HuH-7 (cell line): ENCODE data around the gene SOX5.
"Not testable (repeated sequence)": the region's sequence is repeated elsewhere in the genome, so short reads cannot be mapped to it uniquely, and the experiment has no call there.

Experiments
- DNase-seq: peaks from one replicate; pipeline ENCODE4 v3.0.0; 2011; ENCODE audit warnings: low spot score

SOX5 gene

DNA sequence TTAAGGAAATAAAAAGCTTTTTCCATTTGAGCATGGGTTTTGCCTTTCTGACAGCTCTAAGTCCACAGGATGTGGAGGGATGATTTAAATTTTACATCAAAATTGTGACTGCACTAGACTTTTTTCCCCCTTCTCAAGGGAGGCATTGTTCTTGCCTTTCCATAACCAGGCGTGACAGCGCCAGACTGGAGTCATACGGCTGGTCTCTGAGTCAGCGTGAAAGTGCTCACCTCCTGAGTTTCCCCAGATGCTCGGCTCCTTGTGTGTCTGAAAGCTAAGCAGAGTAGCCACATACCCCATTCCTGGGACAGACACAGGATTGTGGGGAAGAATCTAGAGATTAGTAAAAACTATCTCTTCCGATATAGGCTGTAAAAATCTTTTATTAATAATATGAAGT is 43.1 kb downstream of the SOX5 start:
- DNase-seq = no peak

GRCh38 chr12:23899434-23899833 is 50.0 kb downstream of the SOX5 start:
- DNase-seq = no peak

DNA sequence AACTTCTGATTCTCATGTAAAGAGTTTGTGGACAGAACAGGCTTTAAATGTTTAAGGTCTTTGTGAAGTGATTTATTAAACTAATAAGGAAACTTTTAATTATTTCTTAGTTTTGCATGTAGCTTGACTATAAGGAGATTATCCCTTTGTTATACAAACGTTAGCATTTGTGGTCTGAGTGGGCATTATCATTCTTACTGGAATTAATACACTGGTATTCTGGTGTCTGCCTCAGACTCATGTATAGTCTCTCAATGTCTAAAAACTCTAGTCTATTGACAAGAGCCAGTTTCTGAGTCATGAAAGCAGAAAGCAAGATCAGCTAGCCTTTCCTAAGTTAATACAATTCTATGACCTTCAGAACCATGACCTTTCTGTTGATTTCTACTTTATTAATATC is 51.3 kb downstream of the SOX5 start:
- DNase-seq = no peak

DNA sequence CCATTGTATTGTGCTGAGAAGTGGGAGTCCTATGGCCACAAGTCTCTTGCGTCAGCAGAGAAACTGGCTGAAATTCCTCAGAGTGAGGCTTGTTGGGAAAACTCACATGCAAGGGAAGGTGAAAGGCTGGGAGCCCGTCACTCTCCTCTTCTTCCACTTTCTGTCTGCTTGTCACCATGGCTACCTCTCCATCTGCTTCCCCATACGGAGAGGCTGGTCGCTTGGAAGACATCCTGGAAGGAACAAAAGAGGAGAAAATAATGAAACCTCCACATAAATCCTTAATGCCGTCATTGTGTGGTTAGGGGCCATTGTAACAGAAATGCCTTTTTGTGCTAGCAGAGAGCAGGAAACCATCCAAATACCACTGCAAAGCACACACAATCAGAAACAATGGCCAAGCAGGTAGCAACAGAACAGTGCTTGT is 53.7 kb downstream of the SOX5 start:
- DNase-seq = no peak

- no peak for DNase-seq
Measured at GRCh38 chr12:23893611-23894010, 55.9 kb downstream of the SOX5 start.

DNA sequence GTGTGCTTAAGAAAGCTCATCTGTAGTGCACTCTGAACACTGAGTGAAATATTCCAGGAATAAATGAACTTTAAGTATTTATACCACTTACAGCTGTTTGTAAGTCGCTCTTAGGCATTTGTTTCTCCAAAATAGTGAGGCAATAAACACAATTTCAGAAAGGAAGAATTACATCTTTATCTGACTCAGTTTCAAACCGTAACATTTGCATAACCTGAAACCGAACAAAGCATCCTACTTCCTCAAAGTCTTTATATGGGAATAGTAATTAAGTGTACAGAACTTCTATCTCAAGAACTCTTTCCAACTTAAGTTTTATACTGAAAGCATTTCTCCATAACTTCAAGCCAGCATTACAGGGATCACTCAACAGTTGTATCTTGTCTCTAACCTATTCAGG is 58.4 kb downstream of the SOX5 start:
- no peak for DNase-seq

- no peak for DNase-seq
Measured at GRCh38 chr12:23889069-23889440, 60.4 kb downstream of the SOX5 start.

DNA sequence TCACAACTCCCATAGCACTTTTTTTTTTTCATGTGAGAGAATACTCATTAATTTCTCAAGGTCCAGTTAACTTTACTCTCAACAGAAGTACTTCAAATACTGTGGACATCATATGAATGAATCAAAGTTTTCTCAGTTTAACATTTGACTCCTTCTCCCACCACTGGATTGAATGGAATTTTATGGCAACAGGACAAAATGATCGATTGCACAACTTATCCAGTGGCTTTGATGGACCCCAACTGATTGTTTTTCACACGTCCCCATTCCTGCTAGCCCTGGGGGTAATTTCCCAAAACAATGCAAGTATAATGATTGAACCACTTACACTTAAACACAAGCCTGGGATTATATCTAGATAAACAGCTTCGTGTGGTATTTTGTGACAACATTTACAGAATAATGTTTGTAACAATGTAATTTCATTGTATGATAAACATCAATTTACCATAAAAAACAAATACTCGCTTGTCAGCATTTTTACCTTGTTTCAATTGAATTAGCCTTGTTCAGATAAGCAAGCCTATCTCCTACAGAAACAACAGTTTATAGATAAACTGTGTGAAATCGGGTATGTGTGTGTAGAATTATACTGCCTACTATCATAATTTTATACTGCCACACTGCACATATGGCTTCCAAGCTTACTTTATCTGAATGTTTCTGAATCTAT is 60.9 kb downstream of the SOX5 start:
- no peak for DNase-seq

- no peak for DNase-seq
Measured at GRCh38 chr12:23887055-23887835, 62.2 kb downstream of the SOX5 start.

- DNase-seq = no peak
Measured at GRCh38 chr12:23885394-23885793, 64.1 kb downstream of the SOX5 start.

DNA sequence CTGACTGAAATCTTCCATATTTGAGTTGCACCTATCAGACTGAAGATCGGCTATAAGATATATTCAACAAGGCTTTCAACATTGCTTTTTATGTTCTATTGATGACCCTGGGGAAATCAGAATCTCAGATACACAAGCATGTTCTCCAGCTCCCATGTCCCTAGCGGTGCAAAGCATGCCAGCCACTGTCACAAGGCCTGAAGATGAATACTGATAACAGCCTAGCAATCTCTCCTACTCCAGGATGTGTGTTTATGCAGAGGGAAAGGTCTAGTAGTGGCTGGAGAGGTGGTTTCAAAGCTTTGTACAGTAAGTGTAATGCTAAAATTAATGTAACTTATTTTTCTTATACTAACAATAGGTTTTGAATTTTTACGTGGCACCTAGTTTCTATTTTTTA is 64.6 kb downstream of the SOX5 start:
- no peak for DNase-seq

GRCh38 chr12:23880988-23881387 is 68.5 kb downstream of the SOX5 start:
- DNase-seq = no peak

GRCh38 chr12:23876618-23877017 is 72.9 kb downstream of the SOX5 start:
- DNase-seq = not testable (repeated sequence)

- no peak for DNase-seq
Measured at GRCh38 chr12:23867794-23868193, 81.7 kb downstream of the SOX5 start.

DNA sequence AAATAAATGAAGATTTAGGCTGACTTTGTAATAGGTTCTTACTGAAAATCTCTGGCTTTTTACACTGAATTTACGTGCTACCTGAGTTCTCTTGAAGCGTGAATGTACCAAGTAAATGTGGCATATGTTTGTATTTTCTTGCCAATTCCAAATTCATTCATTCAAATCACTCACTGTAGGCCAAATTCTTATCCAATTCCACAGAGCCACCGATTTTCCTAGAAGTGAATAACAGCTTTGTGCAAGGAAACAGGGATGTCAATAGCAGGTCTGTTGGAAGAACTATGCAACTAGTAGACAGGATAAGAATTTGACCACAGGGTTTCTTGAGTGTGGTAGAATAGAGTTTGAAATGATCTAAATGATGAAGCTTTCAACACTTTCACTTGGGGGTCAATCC is 86.8 kb downstream of the SOX5 start:
- no peak for DNase-seq

- DNase-seq = no peak
Measured at GRCh38 chr12:23860019-23860418, 89.5 kb downstream of the SOX5 start.

GRCh38 chr12:23857178-23857577 is 92.3 kb downstream of the SOX5 start:
- DNase-seq = no peak

GRCh38 chr12:23855813-23856212 is 93.7 kb downstream of the SOX5 start:
- DNase-seq = no peak

DNA sequence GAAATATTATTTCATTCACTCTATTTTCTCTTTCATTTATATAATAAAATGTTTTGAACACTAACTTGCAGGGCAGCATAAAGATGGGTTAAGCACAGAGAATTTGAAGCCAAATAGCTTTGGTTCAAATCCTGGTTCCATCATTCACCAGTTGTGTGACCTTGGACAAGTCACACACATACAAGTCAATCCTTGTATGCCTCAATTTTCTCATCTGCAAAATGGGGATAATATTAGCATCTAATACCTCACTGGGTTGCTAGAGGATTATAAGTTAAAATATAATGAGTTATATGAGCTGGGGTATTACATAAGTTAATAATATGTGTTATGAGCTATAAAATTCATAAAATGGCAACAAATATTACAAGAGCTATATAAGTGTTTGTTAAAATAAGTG is 94.9 kb downstream of the SOX5 start:
- DNase-seq = no peak

DNA sequence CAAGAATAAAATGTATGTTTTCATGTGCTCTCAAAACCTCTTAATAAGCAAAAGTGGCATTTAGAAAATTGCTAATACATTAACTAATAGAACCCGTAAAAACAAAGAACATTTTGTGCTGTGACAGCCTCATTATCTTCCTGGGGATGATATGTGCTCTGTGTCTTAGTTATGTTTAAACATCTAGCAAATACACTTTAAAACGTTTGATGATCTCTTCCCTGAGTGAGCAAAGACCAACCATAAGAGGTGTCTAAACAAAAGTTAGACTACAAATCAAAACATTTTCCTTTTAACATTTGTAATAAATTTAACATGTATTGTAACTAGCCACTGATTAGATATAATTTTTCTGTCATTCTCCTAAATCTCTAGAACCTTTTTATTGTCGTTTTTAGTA is 95.8 kb downstream of the SOX5 start:
- DNase-seq = no peak

DNA sequence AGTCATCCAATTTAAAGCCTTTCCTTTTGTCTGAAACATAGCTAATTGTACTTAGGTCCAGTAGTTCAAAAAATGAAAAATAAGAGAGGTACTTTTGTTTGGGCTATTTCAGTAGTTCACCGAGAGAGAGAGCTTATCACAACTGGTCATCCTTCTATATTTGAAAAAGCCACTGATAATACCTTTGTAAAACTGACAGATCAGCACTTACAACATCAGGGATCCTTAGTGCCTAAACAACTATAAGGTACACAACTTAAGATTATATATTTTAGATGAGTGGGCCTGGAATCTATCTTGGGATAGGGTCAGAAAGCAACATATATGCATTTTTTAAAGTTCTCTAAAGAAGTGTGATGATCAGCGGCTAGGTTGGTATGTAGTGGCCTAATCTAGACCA is 97.9 kb downstream of the SOX5 start:
- DNase-seq = no peak

DNA sequence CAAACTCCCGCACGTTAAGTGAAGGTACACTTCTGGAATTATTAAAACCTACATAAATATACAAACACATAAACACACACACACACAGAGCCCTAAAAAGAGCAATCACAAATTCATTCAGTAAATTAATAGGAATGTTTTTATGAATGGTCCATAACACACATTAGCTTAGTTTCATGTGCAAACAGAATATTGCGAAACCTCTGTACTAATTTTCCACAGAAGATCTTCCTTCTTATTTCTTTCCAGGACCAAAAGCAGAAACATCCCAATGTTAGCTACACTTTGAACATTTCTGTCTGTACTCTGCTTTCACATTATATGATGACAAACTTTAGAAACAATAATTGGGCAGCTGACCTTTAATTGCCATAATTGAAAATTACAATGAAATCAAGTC is 101.6 kb downstream of the SOX5 start:
- DNase-seq = no peak

DNA sequence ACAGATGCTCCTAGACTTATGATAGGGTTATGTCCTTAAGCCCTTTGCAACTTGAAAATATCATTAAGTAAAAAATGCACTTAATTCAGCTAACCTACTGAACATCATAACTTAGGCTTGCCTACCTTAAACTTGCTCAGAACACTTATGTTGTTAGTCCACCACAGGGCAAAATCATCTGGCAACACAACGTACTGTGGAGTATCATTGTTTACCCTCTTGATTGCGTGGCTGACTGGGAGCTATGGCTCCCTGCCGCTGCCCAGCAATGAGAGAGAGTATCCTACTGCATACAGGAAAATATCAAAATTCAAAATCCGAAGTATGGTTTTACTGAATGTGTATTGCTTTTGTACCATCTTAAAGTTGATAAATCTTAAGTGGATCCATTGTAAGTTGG is 105.5 kb downstream of the SOX5 start:
- DNase-seq = no peak

DNA sequence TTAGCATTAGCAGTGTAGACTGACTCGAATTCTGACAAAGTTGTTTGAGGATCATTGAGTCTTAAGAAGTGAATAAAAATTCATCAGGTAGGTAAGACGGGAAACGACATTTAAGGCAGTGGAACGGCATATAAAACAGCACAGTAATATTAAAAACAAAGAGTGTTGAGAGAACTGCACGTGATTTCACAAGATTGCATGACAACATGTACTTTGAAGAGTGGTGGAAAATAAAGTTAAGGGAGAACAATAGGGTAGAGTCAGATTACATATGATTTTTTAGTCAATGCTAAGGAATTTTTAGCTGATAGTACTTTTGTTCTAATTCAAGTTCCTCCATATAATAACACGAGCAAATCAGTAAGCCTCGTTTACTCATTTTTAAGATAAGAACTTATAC is 115.4 kb downstream of the SOX5 start:
- DNase-seq = no peak
